ENCODE results near the gene ALAS1.

GRCh38 chr3:52176951-52177700 lies 20.8 kb upstream of the ALAS1 start:
- TF ChIP-seq SIN3A (IDR thresholded peaks at IDR 0.05; ENCODE audit: borderline replicate concordance, insufficient read depth, low read length) (no peak), POLR2AphosphoS5 (IDR thresholded peaks at IDR 0.05; ENCODE audit: low read depth, low read length) (no peak), REST (IDR thresholded peaks at IDR 0.05; ENCODE audit: insufficient read depth in 1 of 2, low read depth in 2 of 2, low read length in 2 of 2) (no peak)

Measured in PFSK-1 (cell line).